ENCODE measurements around the gene ARMC2. TPM values are rescaled to one million over a fixed set of nuclear protein-coding genes. Genes with fewer than 3 reads are reported as not detected.
"Not testable (repeated sequence)": the region's sequence is repeated elsewhere in the genome, so short reads cannot be mapped to it uniquely, and the experiment has no call there.

ARMC2 gene
- total RNA-seq, 3 donors from 2014 or later (not counting 1 experiment from before 2014, with no cell fraction given) = 9.4 to 13.8 (median 9.7) TPM

DNA sequence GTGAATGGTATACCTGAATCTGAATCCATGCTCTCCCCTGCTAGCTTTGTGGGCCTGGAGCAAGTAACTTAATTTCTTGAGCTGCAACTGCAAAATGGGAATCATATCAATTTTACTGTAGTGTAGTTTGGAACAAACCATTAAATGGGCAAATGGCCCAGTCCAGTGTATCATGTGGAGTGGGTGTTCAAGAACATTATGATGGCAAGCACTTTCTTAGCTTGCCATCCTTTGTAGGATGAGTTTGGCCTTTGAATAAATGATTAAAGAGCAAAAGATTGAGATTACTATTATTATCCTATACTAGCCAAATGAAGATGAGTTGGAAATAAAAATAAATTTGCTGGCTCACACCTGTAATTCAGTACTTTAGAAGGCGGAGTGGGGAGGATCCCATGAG is 126.0 kb downstream of the ARMC2 start:
- TF ChIP-seq, protein P1, sequence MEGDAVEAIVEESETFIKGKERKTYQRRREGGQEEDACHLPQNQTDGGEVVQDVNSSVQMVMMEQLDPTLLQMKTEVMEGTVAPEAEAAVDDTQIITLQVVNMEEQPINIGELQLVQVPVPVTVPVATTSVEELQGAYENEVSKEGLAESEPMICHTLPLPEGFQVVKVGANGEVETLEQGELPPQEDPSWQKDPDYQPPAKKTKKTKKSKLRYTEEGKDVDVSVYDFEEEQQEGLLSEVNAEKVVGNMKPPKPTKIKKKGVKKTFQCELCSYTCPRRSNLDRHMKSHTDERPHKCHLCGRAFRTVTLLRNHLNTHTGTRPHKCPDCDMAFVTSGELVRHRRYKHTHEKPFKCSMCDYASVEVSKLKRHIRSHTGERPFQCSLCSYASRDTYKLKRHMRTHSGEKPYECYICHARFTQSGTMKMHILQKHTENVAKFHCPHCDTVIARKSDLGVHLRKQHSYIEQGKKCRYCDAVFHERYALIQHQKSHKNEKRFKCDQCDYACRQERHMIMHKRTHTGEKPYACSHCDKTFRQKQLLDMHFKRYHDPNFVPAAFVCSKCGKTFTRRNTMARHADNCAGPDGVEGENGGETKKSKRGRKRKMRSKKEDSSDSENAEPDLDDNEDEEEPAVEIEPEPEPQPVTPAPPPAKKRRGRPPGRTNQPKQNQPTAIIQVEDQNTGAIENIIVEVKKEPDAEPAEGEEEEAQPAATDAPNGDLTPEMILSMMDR (IDR thresholded peaks at IDR 0.05) = no peak
- no peaks in the 10 kb centered on the region for H3K27me3 Mint-ChIP-seq (ENCODE audit: low read depth in 2 of 2)
- no peaks in the 10 kb centered on the region for H3K27me3 ChIP-seq (ENCODE audit: control insufficient read depth, insufficient read depth, low read length)
- H3K9me3 Mint-ChIP-seq = peaks cover 0 to 11% of the 10 kb centered on the region in 2 donors
- no peaks in the 10 kb centered on the region for H3K36me3 ChIP-seq (ENCODE audit: control insufficient read depth, insufficient read depth, low read length)
- peaks cover 21% of the 10 kb centered on the region for H3K4me1 ChIP-seq (ENCODE audit: control insufficient read depth, insufficient read depth, low read length)
- ATAC-seq (no peak), DNase-seq (no peak)
- H3K27ac Mint-ChIP-seq = no peak overlapping the region
- H3K36me3 Mint-ChIP-seq = no peaks in the 10 kb centered on the region
- peaks cover 8 to 18% of the 10 kb centered on the region in 2 donors for H3K4me1 Mint-ChIP-seq
- H3K4me3 ChIP-seq (ENCODE audit: low read length) = no peak overlapping the region
- H3K9me3 ChIP-seq (ENCODE audit: control insufficient read depth, insufficient read depth, low read length) = no peaks in the 10 kb centered on the region
- no peak overlapping the region for H3K27ac ChIP-seq (ENCODE audit: low read length)
- intact Hi-C loops (cut with micrococcal nuclease) = no loop called here
- no peak overlapping the region for H3K4me3 Mint-ChIP-seq
- WGBS (ENCODE audit: insufficient coverage) = no CpG with 5 or more reads among the region's 1 CpG

DNA sequence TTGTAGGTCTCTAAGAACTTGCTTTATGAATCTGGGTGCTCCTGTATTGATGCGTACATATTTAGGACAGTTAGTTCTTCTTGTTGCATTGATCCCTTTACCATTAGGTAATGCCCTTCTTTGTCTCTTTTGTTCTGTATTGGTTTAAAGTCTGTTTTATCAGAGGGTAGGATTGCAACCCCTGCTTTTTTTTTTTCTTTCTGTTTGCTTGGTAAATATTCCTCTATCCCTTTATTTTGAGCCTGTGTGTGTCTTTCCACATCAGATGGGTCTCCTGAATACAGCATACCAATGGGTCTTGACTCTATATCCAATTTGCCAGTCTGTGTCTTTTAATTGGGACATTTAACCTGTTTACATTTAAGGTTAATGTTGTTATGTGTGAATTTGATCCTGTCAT is 130.4 kb downstream of the ARMC2 start:
- no CpG with 5 or more reads among the region's 1 CpG for WGBS (ENCODE audit: insufficient coverage)

DNA sequence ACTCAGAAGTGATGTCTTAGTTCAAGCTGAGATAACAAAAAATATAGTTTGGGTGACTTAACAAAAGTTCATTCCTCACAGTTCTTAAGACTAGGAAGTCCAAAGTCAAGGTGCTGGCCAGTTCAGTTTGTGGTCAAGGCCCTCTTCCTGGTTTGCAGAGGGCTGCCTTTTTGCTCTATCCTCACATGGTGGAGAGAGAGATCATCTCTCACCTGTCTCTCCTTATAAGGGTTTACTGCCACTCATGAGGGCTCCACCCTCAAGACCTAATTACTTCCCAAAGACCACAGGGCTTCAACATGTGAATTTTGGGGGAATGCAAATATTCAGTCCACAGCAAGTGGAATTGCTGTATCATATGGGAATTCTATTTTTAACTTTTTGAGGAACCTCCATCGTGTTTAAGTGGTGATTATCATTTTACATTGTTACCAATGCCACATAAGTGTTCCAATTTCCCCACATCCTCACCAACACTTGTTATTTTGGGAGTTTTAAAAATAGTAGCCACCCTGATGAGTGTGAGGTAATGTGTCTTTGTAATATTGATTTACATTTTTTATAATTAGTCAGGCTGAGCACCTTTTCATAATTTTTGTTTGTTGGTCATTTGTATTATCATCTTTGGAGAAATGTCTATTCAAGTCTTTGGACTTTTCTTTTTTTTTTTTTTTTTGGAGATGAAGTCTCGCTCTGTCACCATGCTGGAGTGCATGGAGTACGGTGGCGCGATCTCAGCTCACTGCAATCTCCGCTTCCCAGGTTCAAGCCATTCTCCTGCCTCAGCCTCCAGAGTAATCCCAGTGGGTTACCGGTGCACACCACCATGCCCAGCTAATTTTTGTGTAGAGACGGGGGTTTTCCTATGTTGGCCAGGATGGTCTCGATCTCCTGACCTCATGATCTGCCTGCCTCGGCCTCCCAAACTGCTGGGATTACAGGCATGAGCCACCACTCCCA is 134.2 kb downstream of the ARMC2 start:
- H3K9me3 Mint-ChIP-seq = peaks cover 0 to 6% of the 10 kb centered on the region in 2 donors
- Histone ChIP-seq H3K9me3 (ENCODE audit: control insufficient read depth, insufficient read depth, low read length) (no peaks in the 10 kb centered on the region), H3K4me1 (ENCODE audit: control insufficient read depth, insufficient read depth, low read length) (no peaks in the 10 kb centered on the region), H3K27me3 (ENCODE audit: control insufficient read depth, insufficient read depth, low read length) (no peaks in the 10 kb centered on the region), H3K36me3 (ENCODE audit: control insufficient read depth, insufficient read depth, low read length) (peaks cover 28% of the 10 kb centered on the region), H3K27ac (ENCODE audit: low read length) (no peak overlapping the region), H3K4me3 (ENCODE audit: low read length) (no peak overlapping the region)
- TF ChIP-seq, protein P1 (IDR thresholded peaks at IDR 0.05) = no peak
- H3K27me3 Mint-ChIP-seq (ENCODE audit: low read depth in 2 of 2) = no peaks in the 10 kb centered on the region
- no peak for ATAC-seq
- no peak overlapping the region for H3K27ac Mint-ChIP-seq
- intact Hi-C loops (cut with micrococcal nuclease) = no loop called here
- no peak for DNase-seq
- WGBS (ENCODE audit: insufficient coverage) = 87% methylated on average over 8 of the region's 10 CpGs
- H3K4me3 Mint-ChIP-seq = no peak overlapping the region
- no peaks in the 10 kb centered on the region for H3K36me3 Mint-ChIP-seq
- H3K4me1 Mint-ChIP-seq = peaks cover 0 to 5% of the 10 kb centered on the region in 2 donors

More for the DNA sequence above, 130.4 kb downstream of the ARMC2 start:
- H3K4me1 ChIP-seq (ENCODE audit: control insufficient read depth, insufficient read depth, low read length); ATAC-seq; H3K36me3 ChIP-seq (ENCODE audit: control insufficient read depth, insufficient read depth, low read length); H3K4me1 Mint-ChIP-seq; H3K27ac Mint-ChIP-seq; DNase-seq; H3K27me3 Mint-ChIP-seq (ENCODE audit: low read depth in 2 of 2); intact Hi-C loops (cut with micrococcal nuclease); H3K4me3 Mint-ChIP-seq; H3K27me3 ChIP-seq (ENCODE audit: control insufficient read depth, insufficient read depth, low read length); H3K9me3 ChIP-seq (ENCODE audit: control insufficient read depth, insufficient read depth, low read length); H3K4me3 ChIP-seq (ENCODE audit: low read length); H3K27ac ChIP-seq (ENCODE audit: low read length); H3K36me3 Mint-ChIP-seq: not testable (repeated sequence)
- H3K9me3 Mint-ChIP-seq = peaks cover 0 to 11% of the 10 kb centered on the region in 2 donors

DNA sequence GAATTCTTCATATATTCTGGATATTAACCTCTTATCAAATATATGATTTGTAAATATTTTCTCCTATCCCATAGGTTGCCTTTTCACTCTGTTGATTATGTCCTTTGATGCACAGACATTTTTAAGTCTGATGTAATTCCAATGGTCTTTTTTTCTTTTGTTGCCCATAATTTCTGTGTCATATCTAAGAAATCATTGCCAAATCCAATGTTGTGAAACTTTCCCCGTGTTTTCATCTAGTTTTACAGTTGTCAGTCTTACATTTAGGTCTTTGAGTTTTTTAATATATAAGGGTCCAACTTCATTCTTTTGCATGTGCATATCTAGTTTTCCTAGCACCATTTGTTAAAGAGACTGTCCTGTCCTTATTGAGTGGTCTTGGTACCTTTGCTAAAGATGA is 134.9 kb downstream of the ARMC2 start:
- Mint-ChIP-seq H3K27ac (no peak overlapping the region), H3K4me1 (peaks cover 0 to 5% of the 10 kb centered on the region in 2 donors), H3K4me3 (no peak overlapping the region), H3K27me3 (ENCODE audit: low read depth in 2 of 2) (no peaks in the 10 kb centered on the region), H3K36me3 (peaks cover 4% of the 10 kb centered on the region), H3K9me3 (peaks cover 0 to 2% of the 10 kb centered on the region in 2 donors)
- ATAC-seq (no peak), DNase-seq (no peak)
- Histone ChIP-seq H3K27ac (ENCODE audit: low read length) (no peak overlapping the region), H3K4me1 (ENCODE audit: control insufficient read depth, insufficient read depth, low read length) (no peaks in the 10 kb centered on the region), H3K9me3 (ENCODE audit: control insufficient read depth, insufficient read depth, low read length) (no peaks in the 10 kb centered on the region), H3K4me3 (ENCODE audit: low read length) (no peak overlapping the region), H3K36me3 (ENCODE audit: control insufficient read depth, insufficient read depth, low read length) (peaks cover 33% of the 10 kb centered on the region), H3K27me3 (ENCODE audit: control insufficient read depth, insufficient read depth, low read length) (no peaks in the 10 kb centered on the region)
- intact Hi-C loops (cut with micrococcal nuclease) = no loop called here
- TF ChIP-seq, protein P1 (IDR thresholded peaks at IDR 0.05) = no peak
- WGBS (ENCODE audit: insufficient coverage) = 86% methylated on average over 1 of the region's 1 CpG

Measured in natural killer cell (primary cell).